ENCODE results near the gene INAVA.
"Not testable (repeated sequence)": the region's sequence is repeated elsewhere in the genome, so short reads cannot be mapped to it uniquely, and the experiment has no call there.

DNA sequence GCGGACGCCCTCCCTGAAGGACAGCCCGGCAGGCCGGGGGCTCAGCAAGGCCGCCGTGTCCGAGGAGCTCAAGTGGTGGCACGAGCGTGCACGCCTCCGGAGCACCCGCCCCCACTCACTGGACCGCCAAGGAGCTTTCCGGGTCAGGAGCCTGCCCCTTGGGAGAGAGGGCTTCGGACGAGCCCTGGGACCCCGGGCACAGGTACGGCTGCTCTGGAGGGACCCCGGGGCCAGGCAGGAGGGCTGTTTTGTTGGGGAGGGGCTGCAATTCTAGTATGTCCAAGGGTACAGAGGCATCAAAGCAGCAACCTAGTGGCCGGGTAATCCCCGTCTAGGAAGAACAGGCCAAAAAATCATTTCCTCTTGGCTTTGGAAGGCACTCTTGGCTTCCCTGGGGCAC lies 17.2 kb downstream of the INAVA start:
- TF ChIP-seq, protein P1, sequence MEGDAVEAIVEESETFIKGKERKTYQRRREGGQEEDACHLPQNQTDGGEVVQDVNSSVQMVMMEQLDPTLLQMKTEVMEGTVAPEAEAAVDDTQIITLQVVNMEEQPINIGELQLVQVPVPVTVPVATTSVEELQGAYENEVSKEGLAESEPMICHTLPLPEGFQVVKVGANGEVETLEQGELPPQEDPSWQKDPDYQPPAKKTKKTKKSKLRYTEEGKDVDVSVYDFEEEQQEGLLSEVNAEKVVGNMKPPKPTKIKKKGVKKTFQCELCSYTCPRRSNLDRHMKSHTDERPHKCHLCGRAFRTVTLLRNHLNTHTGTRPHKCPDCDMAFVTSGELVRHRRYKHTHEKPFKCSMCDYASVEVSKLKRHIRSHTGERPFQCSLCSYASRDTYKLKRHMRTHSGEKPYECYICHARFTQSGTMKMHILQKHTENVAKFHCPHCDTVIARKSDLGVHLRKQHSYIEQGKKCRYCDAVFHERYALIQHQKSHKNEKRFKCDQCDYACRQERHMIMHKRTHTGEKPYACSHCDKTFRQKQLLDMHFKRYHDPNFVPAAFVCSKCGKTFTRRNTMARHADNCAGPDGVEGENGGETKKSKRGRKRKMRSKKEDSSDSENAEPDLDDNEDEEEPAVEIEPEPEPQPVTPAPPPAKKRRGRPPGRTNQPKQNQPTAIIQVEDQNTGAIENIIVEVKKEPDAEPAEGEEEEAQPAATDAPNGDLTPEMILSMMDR (IDR thresholded peaks at IDR 0.05): not testable (repeated sequence)
- TF ChIP-seq POLR2A (IDR thresholded peaks at IDR 0.05): not testable (repeated sequence)

Data from upper lobe of left lung (tissue), 4 donors.